H9 (cell line): Measurements from ENCODE around the gene SETBP1. TPM values are rescaled to one million over a fixed set of nuclear protein-coding genes. Genes with fewer than 3 reads are reported as not detected.

Experiments used
- DNase-seq: peaks from one replicate; pipeline ENCODE4 v3.0.0-alpha.2; 2017
- H2AFZ ChIP-seq: one replicate; pipeline ENCODE4 v1.6.1; 2013; ENCODE audit warnings: mild to moderate bottlenecking, low read length, control low read depth, moderate library complexity
- H2AK5ac ChIP-seq: 2 replicates; pipeline ENCODE4 v1.6.1; 2013; ENCODE audit warnings: low read length, control low read depth, mixed read lengths; ENCODE audit not compliant: insufficient read length
- H2BK120ac ChIP-seq: one replicate; pipeline ENCODE4 v1.6.1; 2013; ENCODE audit warnings: low read depth, mild to moderate bottlenecking, low read length, control low read depth, inconsistent platforms; ENCODE audit not compliant: poor library complexity, severe bottlenecking
- H2BK12ac ChIP-seq: 2 replicates; pipeline ENCODE4 v1.6.1; 2013; ENCODE audit warnings: low read length, control low read depth, mixed read lengths, low read depth; ENCODE audit not compliant: insufficient read length
- H2BK15ac ChIP-seq: 2 replicates; pipeline ENCODE4 v1.6.1; 2013; ENCODE audit warnings: low read depth, low read length, control low read depth
- H2BK20ac ChIP-seq: one replicate; pipeline ENCODE4 v1.6.1; 2013; ENCODE audit warnings: low read depth, mild to moderate bottlenecking, low read length, control low read depth, inconsistent platforms; ENCODE audit not compliant: poor library complexity, severe bottlenecking
- H2BK5ac ChIP-seq: 2 replicates; pipeline ENCODE4 v1.6.1; 2013; ENCODE audit warnings: low read length, control low read depth, mixed read lengths; ENCODE audit not compliant: insufficient read length
- H3K14ac ChIP-seq: 2 replicates; pipeline ENCODE4 v1.6.1; 2013; ENCODE audit warnings: low read length, control low read depth; ENCODE audit not compliant: insufficient read depth
- H3K18ac ChIP-seq: 2 replicates; pipeline ENCODE4 v1.6.1; 2013; ENCODE audit warnings: low read depth, mild to moderate bottlenecking, mixed read lengths, low read length, control low read depth; ENCODE audit not compliant: insufficient read length
- H3K23ac ChIP-seq: 2 replicates; pipeline ENCODE4 v1.6.1; 2013; ENCODE audit warnings: low read length, control low read depth, mixed read lengths, low read depth; ENCODE audit not compliant: insufficient read length
- H3K23me2 ChIP-seq: 2 replicates; pipeline ENCODE4 v1.6.1; 2013; ENCODE audit warnings: low read depth, mild to moderate bottlenecking, mixed read lengths, low read length, control low read depth; ENCODE audit not compliant: insufficient read length, poor library complexity, severe bottlenecking
- H3K27ac ChIP-seq: 2 replicates; pipeline ENCODE4 v1.5.1; 2013; ENCODE audit warnings: low read length, control low read depth, mixed read lengths, low read depth; ENCODE audit not compliant: insufficient read length
- H3K27me3 ChIP-seq: 2 replicates; pipeline ENCODE4 v1.6.1; 2013; ENCODE audit warnings: low read length, control low read depth, inconsistent platforms; ENCODE audit not compliant: insufficient read depth
- H3K4ac ChIP-seq: 2 replicates; pipeline ENCODE4 v1.6.1; 2013; ENCODE audit warnings: low read depth, mild to moderate bottlenecking, control low read depth, inconsistent platforms, low read length, moderate library complexity
- H3K4me1 ChIP-seq: 2 replicates; pipeline ENCODE4 v1.6.1; 2013; ENCODE audit warnings: low read length, control low read depth, inconsistent platforms; ENCODE audit not compliant: insufficient read depth
- H3K4me2 ChIP-seq: 2 replicates; pipeline ENCODE4 v1.6.1; 2013; ENCODE audit warnings: low read length, control low read depth, mixed read lengths; ENCODE audit not compliant: insufficient read length, insufficient read depth
- H3K56ac ChIP-seq: 2 replicates; pipeline ENCODE4 v1.6.1; 2013; ENCODE audit warnings: low read depth, mild to moderate bottlenecking, mixed read lengths, low read length, control low read depth; ENCODE audit not compliant: insufficient read length
- H3K79me1 ChIP-seq: 2 replicates; pipeline ENCODE4 v1.6.1; 2013; ENCODE audit warnings: low read depth, mild to moderate bottlenecking, moderate library complexity, low read length, control low read depth, inconsistent platforms; ENCODE audit not compliant: insufficient read depth, poor library complexity, severe bottlenecking
- H3K79me2 ChIP-seq: 2 replicates; pipeline ENCODE4 v1.6.1; 2013; ENCODE audit warnings: low read length, control low read depth, inconsistent platforms; ENCODE audit not compliant: insufficient read depth
- H3K9ac ChIP-seq: 2 replicates; pipeline ENCODE4 v1.6.1; 2013; ENCODE audit warnings: low read length, control low read depth, mixed read lengths; ENCODE audit not compliant: insufficient read length; ENCODE audit errors: extremely low read depth
- H3K9me3 ChIP-seq: one replicate; pipeline ENCODE4 v1.6.1; 2013; ENCODE audit warnings: low read depth, low read length, inconsistent platforms; ENCODE audit not compliant: control insufficient read depth
- H3T11ph ChIP-seq: one replicate; pipeline ENCODE4 v1.6.1; 2013; ENCODE audit warnings: mild to moderate bottlenecking, low read length, control low read depth, inconsistent platforms
- H4K20me1 ChIP-seq: one replicate; pipeline ENCODE4 v1.6.1; 2013; ENCODE audit not compliant: control insufficient read depth, insufficient read length, insufficient read depth
- H4K5ac ChIP-seq: 2 replicates; pipeline ENCODE4 v1.6.1; 2013; ENCODE audit warnings: low read depth, mild to moderate bottlenecking, mixed read lengths, low read length, control low read depth; ENCODE audit not compliant: insufficient read length
- H4K8ac ChIP-seq: replicated peaks from 2 replicates; pipeline ENCODE4 v1.6.1; 2013; ENCODE audit warnings: low read length, control low read depth, mixed read lengths, low read depth; ENCODE audit not compliant: insufficient read length
- H4K91ac ChIP-seq: 2 replicates; pipeline ENCODE4 v1.6.1; 2013; ENCODE audit warnings: low read depth, mild to moderate bottlenecking, moderate library complexity, mixed read lengths, low read length, control low read depth; ENCODE audit not compliant: insufficient read length
- H3K27ac Mint-ChIP-seq, 3 experiments: 2 replicates in 2 of 3; 3 replicates in 1 of 3; pipeline ENCODE4 v1.8.0; 2020 to 2021; ENCODE audit warnings: mixed read lengths in 3 of 3, mild to moderate bottlenecking in 1 of 3, moderate library complexity in 1 of 3
- H3K27me3 Mint-ChIP-seq: 2 replicates; pipeline ENCODE4 v1.8.0; 2021; ENCODE audit warnings: low read depth, mild to moderate bottlenecking, moderate library complexity, mixed read lengths
- H3K36me3 Mint-ChIP-seq, 3 experiments: 2 replicates in 2 of 3; 3 replicates in 1 of 3; pipeline ENCODE4 v1.8.0; 2020 to 2021; ENCODE audit warnings: low read depth in 3 of 3, mixed read lengths in 3 of 3; ENCODE audit not compliant: insufficient read depth in 1 of 3
- H3K4me1 Mint-ChIP-seq, 2 experiments: 2 replicates each; pipeline ENCODE4 v1.8.0; 2020; ENCODE audit warnings: mixed read lengths in 2 of 2
- H3K4me3 Mint-ChIP-seq, 2 experiments: 2 replicates in 1 of 2; 3 replicates in 1 of 2; pipeline ENCODE4 v1.8.0; 2020 to 2021; ENCODE audit warnings: mild to moderate bottlenecking in 2 of 2, mixed read lengths in 2 of 2, moderate library complexity in 1 of 2
- H3K9me3 Mint-ChIP-seq, 2 experiments: 2 replicates in 1 of 2; 3 replicates in 1 of 2; pipeline ENCODE4 v1.8.0; 2020; ENCODE audit warnings: mild to moderate bottlenecking in 2 of 2, mixed read lengths in 2 of 2, moderate library complexity in 1 of 2
- CTCF ChIP-seq: fragments of 200-600 bp; sonication (generic); conservative IDR thresholded peaks from 3 replicates; pipeline ENCODE4 v1.8.0; 2021; ENCODE audit warnings: antibody characterized with exemption, mild to moderate bottlenecking
- WGBS: extraction: QIAGEN DNeasy Blood & Tissue Kit; methylation state at CpG from one replicate; pipeline ENCODE4 v1.1.7; 2013; ENCODE audit warnings: missing lambda C conversion rate, low lambda C conversion rate, mixed read lengths; ENCODE audit not compliant: insufficient read length; ENCODE audit errors: extremely low coverage; 5-methylcytosine and 5-hydroxymethylcytosine counted together
- total RNA-seq: library from RNA; stranded (reverse); gene quantifications from 2 replicates; pipeline ENCODE4 v1.2.1, GENCODE V29; 2021

SETBP1 gene
- total RNA-seq, 1 experiment from 2014 or later: 4.6 TPM

- no peak overlapping the region for H3K27ac ChIP-seq
- no peak overlapping the region for H3K4ac ChIP-seq
- H3K4me1 Mint-ChIP-seq: no peaks in the 10 kb centered on the region
- no peak overlapping the region for H3T11ph ChIP-seq
- H3K56ac ChIP-seq: no peak overlapping the region
- no peaks in the 10 kb centered on the region; the same call in 1 of the 2 replicates for H3K27me3 Mint-ChIP-seq
- no peak overlapping the region for H2AK5ac ChIP-seq
- no peak overlapping the region for H3K23ac ChIP-seq
- H3K79me2 ChIP-seq: no peaks in the 10 kb centered on the region
- no peaks in the 10 kb centered on the region for H3K27me3 ChIP-seq
- H3K4me3 Mint-ChIP-seq: no peak overlapping the region
- no peaks in the 10 kb centered on the region for H3K9me3 Mint-ChIP-seq
- no peaks in the 10 kb centered on the region; the same call in 1 of the 2 replicates for H3K4me1 ChIP-seq
- no peak overlapping the region for H2BK120ac ChIP-seq
- no peak overlapping the region for H2BK15ac ChIP-seq
- H3K23me2 ChIP-seq: no peaks in the 10 kb centered on the region
- H3K9ac ChIP-seq: no peak overlapping the region
- no peak for TF ChIP-seq CTCF
- no peaks in the 10 kb centered on the region for H3K36me3 Mint-ChIP-seq
- no peak overlapping the region for H4K5ac ChIP-seq
- no peak overlapping the region for H2BK20ac ChIP-seq
- H3K79me1 ChIP-seq: no peaks in the 10 kb centered on the region
- no peak overlapping the region for H3K14ac ChIP-seq
- H2BK12ac ChIP-seq: no peak overlapping the region
- H4K91ac ChIP-seq: no peak overlapping the region
- no peak for DNase-seq
- no peak overlapping the region for H3K18ac ChIP-seq
- H2AFZ ChIP-seq: no peak overlapping the region
- WGBS: no CpG with 5 or more reads among the region's 2 CpGs
- H2BK5ac ChIP-seq: no peak overlapping the region
- no peak overlapping the region for H4K8ac ChIP-seq
- H3K4me2 ChIP-seq: no peak overlapping the region
- no peak overlapping the region for H3K27ac Mint-ChIP-seq
- H3K9me3 ChIP-seq: no peaks in the 10 kb centered on the region
- no peaks in the 10 kb centered on the region for H4K20me1 ChIP-seq
These were observed 278.3 kb downstream of the SETBP1 start for GRCh38 chr18:44959013-44959412.
